ENCODE results near the gene MUC3A.

- TF ChIP-seq POLR2A (IDR thresholded peaks at IDR 0.05): no peak
- TF ChIP-seq CTCF (IDR thresholded peaks at IDR 0.05): no peak
Measured at GRCh38 chr7:100972002-100972347, 22.6 kb downstream of the MUC3A start.
